Subcutaneous adipose tissue (tissue), 4 donors: ENCODE measurements around the gene VIL1. TPM values are rescaled to one million over a fixed set of nuclear protein-coding genes. Genes with fewer than 3 reads are reported as not detected.

Source experiments
- total RNA-seq, 4 donors: library from RNA; depleted of rRNA; stranded (reverse); fragments of >200 nt; gene quantifications; one replicate each; pipeline ENCODE4 v1.1.0, GENCODE V29; 2016
- TF ChIP-seq, protein P1 (sequence below): fragments of 450-650 bp; IDR thresholded peaks from one replicate; pipeline ENCODE4 v1.5.1; 2016; ENCODE audit warnings: low read depth, mild to moderate bottlenecking, control low read depth, antibody characterized with exemption, moderate library complexity

Gene VIL1
- total RNA-seq, 4 donors from 2014 or later, result not detected

GRCh38 chr2:218447072-218447471, 28.1 kb downstream of the VIL1 start:
- TF ChIP-seq, protein P1, sequence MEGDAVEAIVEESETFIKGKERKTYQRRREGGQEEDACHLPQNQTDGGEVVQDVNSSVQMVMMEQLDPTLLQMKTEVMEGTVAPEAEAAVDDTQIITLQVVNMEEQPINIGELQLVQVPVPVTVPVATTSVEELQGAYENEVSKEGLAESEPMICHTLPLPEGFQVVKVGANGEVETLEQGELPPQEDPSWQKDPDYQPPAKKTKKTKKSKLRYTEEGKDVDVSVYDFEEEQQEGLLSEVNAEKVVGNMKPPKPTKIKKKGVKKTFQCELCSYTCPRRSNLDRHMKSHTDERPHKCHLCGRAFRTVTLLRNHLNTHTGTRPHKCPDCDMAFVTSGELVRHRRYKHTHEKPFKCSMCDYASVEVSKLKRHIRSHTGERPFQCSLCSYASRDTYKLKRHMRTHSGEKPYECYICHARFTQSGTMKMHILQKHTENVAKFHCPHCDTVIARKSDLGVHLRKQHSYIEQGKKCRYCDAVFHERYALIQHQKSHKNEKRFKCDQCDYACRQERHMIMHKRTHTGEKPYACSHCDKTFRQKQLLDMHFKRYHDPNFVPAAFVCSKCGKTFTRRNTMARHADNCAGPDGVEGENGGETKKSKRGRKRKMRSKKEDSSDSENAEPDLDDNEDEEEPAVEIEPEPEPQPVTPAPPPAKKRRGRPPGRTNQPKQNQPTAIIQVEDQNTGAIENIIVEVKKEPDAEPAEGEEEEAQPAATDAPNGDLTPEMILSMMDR, result no peak

DNA sequence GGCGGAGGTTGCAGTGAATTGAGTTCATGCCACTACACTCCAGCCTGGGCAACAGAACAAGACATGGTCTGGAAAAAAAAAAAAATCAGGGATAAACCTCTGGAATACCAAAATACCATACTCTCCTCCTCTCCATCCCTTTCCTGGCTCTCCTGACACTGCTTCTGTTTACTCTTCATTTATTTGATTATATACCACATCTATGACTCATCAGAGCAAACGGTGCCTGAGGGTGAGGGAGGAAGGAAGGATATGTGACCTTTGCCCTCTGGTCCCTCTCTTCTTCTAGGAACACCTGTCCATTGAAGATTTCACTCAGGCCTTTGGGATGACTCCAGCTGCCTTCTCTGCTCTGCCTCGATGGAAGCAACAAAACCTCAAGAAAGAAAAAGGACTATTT, 30.0 kb downstream of the VIL1 start:
- TF ChIP-seq, protein P1, result no peak

- TF ChIP-seq, protein P1, result no peak
Measured at GRCh38 chr2:218452079-218452478, 33.2 kb downstream of the VIL1 start.

- TF ChIP-seq, protein P1, result no peak
Measured at GRCh38 chr2:218456849-218457248, 37.9 kb downstream of the VIL1 start.

GRCh38 chr2:218458598-218458997, 39.7 kb downstream of the VIL1 start:
- TF ChIP-seq, protein P1, result no peak

GRCh38 chr2:218465987-218466633, 47.2 kb downstream of the VIL1 start:
- TF ChIP-seq, protein P1, result no peak

- TF ChIP-seq, protein P1, result no peak
Measured at GRCh38 chr2:218470448-218470847, 51.5 kb downstream of the VIL1 start.
